NCI-H524 (cell line): ENCODE results near the gene TDRD15.
"Not testable (repeated sequence)": the region's sequence is repeated elsewhere in the genome, so short reads cannot be mapped to it uniquely, and the experiment has no call there.

Experiments used
- DNase-seq, 2 experiments: peaks; one replicate each; lab custom pipeline; 2025; lab: John Stamatoyannopoulos, UW

Gene TDRD15

GRCh38 chr2:21146638-21147037, 22.9 kb downstream of the TDRD15 start:
- DNase-seq = no peak

DNA sequence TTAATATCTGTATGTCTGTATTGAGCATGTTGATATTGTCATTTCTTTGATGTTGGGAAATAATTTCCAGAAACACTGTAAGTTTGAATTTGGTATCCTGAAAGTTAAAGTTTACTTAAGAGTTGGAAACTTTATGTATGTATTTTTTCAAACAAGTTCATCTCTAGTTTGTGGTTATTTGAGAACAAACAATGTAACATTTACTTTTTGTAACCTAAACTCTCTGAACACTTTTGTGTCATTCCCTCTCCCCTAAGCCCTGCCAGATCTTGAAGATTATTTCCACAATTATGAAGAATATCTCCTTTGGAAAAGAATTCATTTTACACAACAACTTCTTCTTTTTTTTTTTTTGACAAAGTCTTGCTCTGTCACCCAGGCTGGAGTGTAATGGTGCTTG, 24.9 kb downstream of the TDRD15 start:
- no peak for DNase-seq

DNA sequence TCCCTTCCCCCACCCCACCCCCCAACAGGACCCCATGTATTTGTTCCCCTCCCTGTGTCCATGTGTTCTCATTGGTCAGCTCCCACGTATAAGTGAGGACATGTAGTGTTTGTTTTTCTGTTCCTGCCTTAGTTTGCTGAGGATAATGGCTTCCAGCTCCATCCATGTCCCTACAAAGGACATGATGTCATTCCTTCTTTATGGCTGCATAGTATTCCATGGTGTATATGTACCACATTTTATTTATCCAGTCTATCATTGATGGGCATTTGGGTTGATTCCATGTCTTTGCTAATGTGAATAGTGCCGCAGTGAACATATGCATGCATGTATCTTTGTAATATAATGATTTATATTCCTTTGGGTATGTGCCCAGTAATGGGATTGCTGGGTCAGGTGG, 27.5 kb downstream of the TDRD15 start:
- DNase-seq = not testable (repeated sequence)

GRCh38 chr2:21155365-21156136, 31.8 kb downstream of the TDRD15 start:
- DNase-seq = no peak

DNA sequence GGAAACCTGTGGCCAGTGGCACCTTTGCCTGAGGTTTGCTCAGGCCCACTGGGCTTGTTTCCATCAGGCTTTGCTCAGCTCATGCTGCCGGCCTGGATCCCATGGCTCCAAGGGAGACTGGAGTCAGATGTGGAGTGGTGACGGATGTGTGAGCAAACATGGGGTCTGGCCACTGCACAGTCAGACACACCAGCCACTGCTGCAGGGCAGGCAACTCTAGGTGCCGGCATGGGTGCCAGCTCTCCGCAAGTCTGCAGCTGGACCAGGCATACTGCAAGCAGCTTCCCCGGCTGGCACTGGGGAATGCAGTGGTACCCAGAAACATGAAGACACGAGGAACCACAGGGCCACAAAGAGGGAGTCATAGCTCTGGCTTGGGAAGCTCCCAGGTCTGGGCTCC, 37.4 kb downstream of the TDRD15 start:
- no peak for DNase-seq

GRCh38 chr2:21161832-21162614, 38.3 kb downstream of the TDRD15 start:
- no peak for DNase-seq

GRCh38 chr2:21162615-21162878, 38.8 kb downstream of the TDRD15 start:
- no peak for DNase-seq

DNA sequence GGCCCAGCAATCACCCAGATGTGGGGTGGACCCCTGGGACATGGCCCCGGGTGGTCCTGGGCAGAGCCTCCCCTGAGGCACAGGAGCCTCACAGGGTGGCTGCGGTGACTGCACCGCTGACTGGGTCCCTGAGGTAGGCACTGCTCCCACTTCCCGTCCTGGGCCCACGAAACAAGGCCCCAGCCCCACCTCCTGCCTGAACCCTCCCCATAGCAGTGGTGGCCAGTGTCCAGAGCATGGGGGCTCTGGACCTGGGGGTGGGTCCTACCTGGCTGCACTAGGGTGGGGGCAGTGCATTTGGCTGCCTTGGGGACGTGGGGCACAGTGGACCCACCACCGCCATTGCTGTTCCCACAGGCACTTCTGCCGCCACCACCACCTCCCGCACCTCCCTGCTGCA, 39.4 kb downstream of the TDRD15 start:
- DNase-seq = no peak

GRCh38 chr2:21165350-21165749, 41.6 kb downstream of the TDRD15 start:
- peak in 1 of 2 experiments; percentile 18 for DNase-seq

DNA sequence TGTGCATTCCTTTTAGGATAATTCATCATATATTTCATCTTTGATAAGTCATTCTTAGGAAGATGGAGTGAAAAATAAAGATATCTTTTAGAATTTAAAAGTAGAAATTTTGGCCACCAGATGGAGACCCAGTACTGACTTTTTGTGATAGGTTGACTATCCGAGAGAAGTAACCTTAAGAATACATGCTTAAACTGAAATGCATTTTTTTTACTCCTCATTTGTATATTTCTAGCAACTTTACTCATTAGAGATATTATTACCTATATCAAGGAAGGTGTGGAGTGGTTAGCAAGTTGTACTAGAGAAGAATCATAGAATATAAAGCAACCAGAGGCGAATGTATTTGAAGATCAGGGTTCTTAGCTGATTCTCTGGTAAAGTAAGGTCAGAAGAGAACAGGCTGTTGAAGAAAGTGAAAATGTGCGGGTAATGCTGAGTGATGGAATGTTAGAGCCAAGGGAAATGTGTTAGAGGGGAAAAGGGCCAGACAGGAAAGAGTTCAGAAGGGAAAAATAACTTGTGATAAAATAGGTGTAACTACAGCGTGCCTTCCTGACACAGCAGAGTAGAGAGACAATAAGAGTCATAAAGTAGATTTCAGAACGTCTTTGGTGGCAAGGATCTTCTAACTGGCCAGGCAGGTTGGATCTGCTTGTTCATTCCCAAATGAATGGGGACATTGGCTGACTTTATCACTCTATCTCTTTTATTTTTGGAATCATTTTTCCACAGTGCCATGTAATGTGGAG, 52.3 kb downstream of the TDRD15 start:
- DNase-seq = peak in 1 of 2 experiments; percentile 24

- DNase-seq = peak in 1 of 2 experiments; percentile 39
Measured at GRCh38 chr2:21181957-21182356, 58.2 kb downstream of the TDRD15 start.

GRCh38 chr2:21183306-21183705, 59.5 kb downstream of the TDRD15 start:
- DNase-seq = no peak

DNA sequence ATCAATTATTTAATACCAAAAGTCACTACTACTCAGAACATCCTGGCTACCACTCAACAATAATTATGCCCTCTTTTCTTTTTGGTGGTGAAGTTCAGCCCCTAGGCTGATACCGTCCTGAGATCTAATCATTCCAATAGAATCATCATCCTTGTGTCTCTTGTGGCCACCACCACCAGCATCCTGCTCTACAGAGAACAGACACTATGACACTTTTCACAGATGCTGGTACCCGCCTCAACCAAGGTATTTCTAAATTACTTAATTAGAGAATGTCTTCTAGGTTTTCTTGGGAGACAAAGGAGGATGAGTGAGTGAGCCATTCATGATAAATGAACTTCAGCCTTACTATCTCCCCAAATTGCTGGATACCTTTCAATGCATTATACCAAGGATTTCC, 60.0 kb downstream of the TDRD15 start:
- no peak for DNase-seq

- DNase-seq = no peak
Measured at GRCh38 chr2:21191535-21191934, 67.8 kb downstream of the TDRD15 start.
